Measurements from ENCODE around the gene OSMR.

OSMR gene

DNA sequence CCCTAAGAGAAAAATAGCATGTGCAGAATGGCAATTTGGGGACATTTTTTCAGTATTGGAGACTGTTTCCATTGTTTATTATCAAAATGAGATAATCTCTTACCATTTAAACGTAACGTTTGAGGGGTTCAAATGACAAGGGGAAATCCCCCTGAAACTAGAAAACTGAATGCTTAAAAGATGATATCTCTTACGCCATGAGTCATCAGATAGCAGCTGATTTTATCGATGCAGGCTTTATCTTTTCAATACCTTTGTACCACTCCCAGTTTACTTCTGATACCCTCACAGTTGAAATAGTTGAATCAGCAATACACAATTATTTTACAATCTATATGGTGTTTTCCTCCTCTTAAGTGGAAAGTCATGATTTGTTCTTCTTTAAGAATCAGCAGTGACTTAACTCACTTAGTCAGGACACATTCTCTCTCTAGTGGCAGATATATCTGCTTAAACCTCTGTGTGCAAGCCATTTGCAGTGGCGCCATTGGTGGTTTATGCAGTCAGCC lies 29.2 kb downstream of the OSMR start:
- DNase-seq = no peak

- no peak for DNase-seq
Observed at GRCh38 chr5:38878391-38879077, 32.7 kb downstream of the OSMR start.

DNA sequence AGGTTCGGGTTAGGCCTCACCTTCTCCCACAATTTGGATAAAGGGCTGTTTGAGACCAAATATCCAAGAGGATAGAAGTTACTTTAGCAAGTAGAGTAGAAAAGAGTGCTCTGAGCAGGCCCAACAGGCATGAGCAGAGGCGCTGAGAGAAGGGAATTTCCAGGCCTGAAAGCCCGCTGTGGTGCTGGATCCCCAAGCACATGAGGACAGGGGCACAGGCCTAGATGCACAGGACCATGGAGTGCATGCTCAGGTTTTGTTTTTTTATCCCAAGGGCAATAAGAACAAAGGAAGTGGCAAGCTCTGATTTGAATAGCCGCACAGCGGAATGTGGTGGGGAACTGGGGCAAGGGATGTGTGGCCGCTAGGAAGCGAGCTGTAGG lies 33.3 kb downstream of the OSMR start:
- DNase-seq = no peak

DNA sequence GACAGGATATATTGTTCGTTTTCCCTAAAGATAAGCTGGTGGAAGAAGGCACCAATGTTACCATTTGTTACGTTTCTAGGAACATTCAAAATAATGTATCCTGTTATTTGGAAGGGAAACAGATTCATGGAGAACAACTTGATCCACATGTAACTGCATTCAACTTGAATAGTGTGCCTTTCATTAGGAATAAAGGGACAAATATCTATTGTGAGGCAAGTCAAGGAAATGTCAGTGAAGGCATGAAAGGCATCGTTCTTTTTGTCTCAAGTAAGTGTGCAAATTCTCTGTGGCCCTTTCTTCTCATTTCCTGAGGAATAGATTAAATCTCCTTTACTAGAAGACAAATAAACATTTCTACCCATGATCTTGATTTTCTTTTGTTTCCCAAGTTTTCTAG lies 38.0 kb downstream of the OSMR start:
- DNase-seq = no peak

- DNase-seq = no peak
Observed at GRCh38 chr5:38885208-38885607, 39.4 kb downstream of the OSMR start.

DNA sequence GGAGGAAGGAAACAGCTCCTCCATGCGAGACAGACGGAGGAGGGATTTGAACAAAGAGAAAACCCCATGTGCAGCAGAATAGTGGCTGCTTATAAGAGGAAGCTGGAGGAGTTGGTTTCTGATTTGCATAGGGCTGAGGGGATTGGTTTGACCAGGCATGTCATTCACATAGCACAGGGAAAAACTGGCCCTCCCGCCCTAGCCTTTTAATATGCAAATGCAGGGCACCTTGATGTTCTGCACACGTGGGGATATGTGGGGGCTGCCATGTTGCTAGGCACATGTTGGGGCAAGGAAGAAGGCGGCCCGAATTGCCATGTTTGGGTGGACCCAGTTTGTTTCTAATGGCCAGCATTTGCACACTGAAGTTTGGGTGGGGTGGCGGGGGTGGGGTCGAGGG lies 42.2 kb downstream of the OSMR start:
- DNase-seq = no peak

DNA sequence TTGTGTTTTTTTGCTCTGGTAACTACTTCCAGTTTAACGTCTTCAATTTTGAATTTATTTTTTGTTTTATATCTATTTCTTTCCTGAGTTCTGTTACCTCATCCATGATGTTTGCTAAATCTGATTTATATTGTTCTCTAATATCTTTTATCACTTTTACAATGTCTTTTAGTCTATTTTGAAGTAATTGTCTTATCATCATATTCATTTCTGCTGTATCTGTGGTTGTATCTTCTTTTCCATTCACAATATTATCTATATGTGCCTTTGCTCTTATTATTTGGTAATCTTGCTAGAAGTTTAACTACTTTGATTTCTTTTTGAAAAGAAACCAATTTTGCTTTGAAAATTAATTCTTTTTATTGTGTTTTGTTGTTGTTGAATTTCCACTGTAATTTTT lies 43.6 kb downstream of the OSMR start:
- no peak for DNase-seq

- no peak for DNase-seq
Observed at GRCh38 chr5:38891563-38891962, 45.8 kb downstream of the OSMR start.

DNA sequence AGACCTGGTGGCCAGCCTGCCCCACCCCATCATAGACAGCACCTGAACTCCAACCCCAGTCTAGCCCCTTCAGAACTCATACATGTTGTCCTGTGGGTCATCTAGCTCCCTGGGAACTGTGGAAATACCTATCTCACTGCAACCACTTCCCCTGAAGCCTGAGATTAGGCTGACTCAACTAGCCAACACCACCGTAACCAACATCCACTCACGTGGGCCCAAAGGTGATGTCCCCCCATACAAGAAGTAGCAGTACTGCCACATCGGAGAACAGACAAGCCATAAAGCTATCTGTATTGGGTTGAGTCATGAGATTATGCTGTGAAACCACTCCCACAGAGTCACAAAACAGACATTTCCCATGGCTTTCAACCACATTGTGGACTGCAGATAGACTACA lies 46.6 kb downstream of the OSMR start:
- DNase-seq = no peak

DNA sequence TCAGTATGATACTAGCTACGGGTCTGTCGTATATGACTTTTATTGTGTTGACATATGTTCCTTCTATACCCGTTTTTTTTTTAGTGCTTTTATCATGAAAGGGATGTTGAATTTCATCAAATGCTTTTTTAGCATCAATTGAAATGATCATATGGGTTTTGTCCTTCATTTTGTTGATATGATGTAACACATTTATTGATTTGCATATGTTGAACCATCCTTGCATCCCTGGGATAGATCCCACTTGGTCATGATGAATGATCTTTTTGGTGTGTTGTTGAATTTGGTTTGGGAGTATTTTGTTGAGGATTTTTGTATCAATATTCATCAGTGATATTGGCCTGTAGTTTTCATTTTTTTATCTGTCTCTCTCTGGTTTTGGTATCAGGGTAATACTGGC lies 50.9 kb downstream of the OSMR start:
- DNase-seq = no peak

- no peak for DNase-seq
Observed at GRCh38 chr5:38899936-38900335, 54.1 kb downstream of the OSMR start.

- no peak for DNase-seq
Observed at GRCh38 chr5:38905516-38905915, 59.7 kb downstream of the OSMR start.

DNA sequence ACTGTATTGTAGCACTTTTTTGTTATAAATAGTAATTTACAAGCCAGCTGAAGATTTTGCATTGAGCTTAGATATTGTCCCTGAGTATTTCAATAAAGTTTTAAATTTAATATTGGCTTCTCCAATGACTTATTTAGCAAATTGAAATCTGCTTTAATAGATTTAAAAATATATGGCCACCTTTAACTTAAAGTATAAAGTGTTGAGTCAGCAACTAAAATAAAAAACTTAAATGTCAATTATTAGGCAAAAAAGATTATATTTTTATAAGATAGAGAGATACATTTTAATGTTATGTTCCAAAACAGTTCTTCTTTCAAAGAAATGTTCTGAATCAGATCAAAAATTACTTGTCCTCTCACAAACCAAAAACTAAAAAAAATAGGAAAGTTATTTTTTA lies 60.7 kb downstream of the OSMR start:
- no peak for DNase-seq

- DNase-seq = no peak
Observed at GRCh38 chr5:38911933-38912332, 66.1 kb downstream of the OSMR start.

- DNase-seq = no peak
Observed at GRCh38 chr5:38913714-38914113, 67.9 kb downstream of the OSMR start.

DNA sequence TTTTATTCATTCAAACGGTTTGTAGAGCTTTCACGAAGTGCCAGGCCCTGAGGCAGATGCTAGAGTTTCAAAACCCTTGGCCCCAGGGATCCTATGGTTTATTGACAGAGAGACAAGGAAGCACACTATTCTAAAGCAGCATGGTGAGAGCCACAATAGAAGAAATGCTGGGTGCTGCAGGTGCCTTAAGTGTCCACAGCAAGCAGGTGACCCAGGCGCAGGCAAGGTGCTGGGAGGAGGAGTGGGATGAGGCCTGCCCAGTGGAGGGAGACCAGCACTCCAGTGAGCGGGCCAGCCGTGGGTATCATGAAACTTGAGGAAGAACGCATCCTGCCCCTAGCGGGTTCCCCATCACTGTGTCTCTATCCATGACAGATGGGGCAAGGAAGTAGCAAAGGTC lies 71.0 kb downstream of the OSMR start:
- no peak for DNase-seq

DNA sequence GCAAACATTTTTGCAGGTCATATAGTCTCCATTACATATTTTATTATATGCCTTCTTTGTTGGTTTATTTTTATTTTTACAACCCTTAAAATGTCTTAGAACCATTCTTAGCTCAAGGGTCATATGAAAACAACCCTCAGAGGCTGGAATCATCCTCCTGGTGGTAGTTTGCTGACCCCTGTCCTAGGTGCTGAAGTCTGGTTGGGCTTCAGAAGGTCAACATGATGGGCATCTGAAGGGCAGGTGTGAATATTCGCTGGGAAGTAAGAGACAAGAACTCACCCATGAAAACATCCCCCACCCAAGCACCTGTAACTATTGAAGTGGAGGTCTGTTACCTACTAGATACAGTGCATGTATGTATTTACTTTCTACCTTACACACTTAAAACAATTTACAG lies 75.4 kb downstream of the OSMR start:
- no peak for DNase-seq

GRCh38 chr5:38922199-38922598 lies 76.4 kb downstream of the OSMR start:
- peak; percentile 35 for DNase-seq

GRCh38 chr5:38923661-38924451 lies 78.0 kb downstream of the OSMR start:
- no peak for DNase-seq

DNA sequence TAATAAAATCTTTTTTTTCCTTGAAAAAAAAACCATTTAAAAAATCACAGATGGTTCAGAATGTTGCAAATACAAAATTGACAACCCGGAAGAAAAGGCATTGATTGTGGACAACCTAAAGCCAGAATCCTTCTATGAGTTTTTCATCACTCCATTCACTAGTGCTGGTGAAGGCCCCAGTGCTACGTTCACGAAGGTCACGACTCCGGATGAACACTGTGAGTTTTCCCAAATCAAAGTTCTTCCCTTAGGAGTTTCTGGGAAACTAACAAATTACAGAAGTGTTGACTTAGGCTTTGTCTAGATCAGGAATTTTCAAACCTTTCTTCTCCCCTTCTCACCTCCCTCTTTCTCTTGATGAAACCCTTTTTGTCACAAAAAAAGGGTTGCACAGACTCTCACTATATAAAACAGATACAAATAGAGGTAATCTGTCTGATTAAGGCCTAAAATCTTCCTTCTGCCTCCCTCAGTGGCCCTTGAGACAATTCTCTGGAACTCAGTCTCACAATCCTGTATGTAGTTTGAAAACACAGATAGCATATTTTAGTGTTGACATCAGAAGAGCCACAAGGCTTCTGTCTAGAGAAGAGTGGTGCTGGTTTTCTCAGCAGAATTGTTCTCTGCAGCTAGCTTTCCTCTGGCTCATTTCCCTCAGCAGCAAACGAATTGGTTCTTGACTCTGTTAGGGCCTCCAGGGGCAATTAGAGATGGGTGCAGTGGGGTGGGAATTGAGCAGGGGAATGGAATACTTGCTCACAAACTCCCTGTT lies 79.5 kb downstream of the OSMR start:
- DNase-seq = no peak

DNA sequence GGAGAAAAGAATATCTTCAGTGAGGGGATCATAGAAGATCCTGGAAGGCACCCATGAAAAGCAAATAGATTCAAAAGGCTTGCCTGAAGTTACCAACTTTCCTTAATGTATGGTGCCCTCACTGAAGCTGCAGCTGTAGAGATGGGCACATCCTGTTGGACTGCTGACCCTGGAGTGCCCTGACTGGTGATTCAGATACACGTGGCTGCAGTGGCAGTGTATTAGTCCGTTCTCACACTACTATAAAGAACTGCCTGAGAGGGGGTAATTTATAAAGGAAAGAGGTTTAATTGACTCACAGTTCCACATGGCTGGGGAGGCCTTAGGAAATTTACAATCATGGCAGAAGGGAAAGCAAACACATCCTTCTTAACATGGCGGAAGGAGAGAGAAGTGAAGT lies 80.3 kb downstream of the OSMR start:
- DNase-seq = no peak

DNA sequence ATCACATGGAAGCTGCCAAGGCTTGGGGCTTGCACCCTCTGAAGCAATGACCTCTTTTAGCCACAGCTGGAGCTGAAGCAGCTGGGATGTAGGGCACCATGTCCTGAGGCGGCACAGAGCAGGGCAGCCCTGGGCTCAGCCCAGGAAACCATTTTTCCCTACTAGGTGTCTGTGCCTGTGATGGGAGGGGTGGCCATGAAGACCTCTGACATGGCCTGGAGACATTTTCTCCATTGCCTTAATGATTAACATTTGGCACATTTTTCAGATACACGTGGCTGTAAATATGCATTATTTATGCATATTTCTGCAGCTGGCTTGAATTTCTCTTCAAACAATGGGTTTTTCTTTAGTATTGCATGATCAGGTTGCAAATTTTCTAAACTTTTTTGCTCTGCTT lies 81.7 kb downstream of the OSMR start:
- DNase-seq = no peak

DNA sequence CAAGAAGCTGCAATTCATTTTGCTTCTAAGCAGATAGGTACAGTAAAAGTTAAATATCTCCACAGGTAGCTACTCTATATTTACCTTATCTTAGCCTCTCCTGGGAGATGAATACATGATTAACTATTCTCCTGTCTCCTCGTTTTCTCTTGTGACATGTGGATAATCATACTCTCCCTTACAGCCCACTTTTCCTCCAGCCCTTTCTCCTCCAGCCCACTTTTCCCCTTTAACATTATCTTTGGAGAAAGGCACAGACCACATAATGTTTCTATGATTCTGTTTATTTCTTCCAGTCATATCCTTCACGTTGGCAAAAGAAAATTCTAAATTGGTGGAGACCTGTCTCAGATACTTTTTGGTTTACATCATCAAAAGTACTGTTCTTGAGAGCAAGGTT lies 84.0 kb downstream of the OSMR start:
- DNase-seq = no peak

GRCh38 chr5:38931731-38932130 lies 85.9 kb downstream of the OSMR start:
- no peak for DNase-seq
